HG03432 (cell line): ENCODE data around the gene EARS2.
"Not testable (repeated sequence)": the region's sequence is repeated elsewhere in the genome, so short reads cannot be mapped to it uniquely, and the experiment has no call there.

ENCODE experiments used
- ATAC-seq: cut with Tn5 transposase; IDR thresholded peaks from one replicate; pipeline ENCODE4 v1.9.1; 2021; ENCODE audit warnings: mild to moderate bottlenecking, moderate library complexity; ENCODE audit not compliant: unreplicated experiment

The EARS2 gene

DNA sequence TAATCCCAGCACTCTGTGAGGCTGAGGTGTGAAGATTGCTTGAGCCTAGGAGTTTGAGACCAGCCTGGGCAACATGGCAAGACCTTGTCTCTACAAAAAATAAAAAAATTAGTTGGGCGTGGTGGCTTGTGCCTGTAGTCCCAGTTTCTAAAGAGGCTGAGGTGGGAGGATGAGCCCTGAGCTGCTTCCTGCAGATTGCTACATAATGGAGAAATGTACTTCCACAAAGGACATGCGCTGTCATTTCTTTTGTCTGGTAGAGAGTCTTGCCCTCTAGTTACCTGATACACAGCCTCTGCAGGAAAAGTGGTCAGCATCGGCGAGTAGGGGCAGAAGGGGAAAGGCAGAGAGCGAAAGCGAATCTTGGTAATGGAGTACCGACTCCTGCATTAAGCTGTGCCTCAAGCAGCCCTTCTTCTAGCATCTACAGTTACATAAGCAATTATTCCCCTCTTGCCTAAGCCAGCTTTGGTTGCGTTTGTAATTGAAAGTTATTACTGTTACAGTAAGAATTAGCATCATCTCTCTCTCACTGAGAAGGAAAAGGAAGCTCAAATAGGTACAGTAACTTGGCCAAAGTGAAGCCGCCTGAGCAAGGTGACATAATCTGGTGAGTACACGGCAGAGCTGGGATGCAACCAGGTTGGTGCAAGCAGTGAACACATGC lies 28.4 kb downstream of the EARS2 start:
- no peak for ATAC-seq

DNA sequence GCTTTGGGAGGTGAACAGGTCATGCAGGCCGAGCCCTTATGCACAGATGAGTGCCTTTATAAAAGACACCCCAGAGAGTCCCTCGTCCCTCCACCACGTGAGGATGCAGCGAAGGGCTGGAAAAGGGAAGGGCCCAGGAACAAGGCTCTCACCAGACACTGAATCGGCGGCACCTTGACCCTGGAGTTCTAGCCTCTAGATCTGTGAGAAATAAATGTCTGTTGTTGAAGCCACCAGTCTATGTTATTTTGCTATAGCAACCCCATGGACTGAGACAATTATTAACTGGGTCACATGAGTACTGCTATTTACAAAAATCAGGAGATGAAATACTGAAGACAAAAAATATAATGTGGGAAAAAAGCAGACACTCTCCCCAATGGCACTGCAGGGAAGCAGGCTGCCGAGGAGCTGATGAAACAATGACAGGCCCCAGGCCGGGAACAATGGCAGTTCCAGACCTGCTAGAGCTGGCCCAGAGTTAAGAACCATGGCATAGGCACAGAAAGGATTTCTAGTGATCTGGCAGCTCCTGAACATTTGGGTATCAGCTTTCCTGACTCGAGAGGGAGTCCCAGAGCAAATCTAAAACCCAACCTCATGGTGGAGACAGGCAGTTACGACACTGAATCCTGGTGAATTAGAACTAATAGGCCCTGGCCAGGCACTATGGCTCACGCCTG lies 29.0 kb downstream of the EARS2 start:
- no peak for ATAC-seq

GRCh38 chr16:23524886-23525285 lies 32.3 kb downstream of the EARS2 start:
- ATAC-seq: no peak

GRCh38 chr16:23523876-23524385 lies 33.2 kb downstream of the EARS2 start:
- no peak for ATAC-seq

DNA sequence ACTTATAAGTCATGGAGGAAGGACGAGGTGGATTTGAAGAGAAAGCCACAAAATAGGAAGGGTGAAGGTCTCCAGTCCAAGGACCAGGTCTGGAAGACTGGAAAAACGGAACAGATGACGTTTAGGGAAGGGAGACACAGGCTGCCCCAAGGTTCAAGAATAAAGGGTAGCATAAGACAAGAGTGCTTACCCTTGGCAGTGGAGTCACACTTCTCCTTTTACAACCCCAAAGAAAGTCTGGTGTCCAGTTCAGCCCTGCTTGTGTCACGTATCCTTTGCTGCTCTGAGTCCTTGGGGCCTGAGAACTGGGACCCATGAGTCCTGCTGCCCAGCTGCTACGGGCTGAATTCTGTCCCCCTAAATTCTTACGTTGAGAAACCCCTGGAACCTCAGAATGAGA lies 33.8 kb downstream of the EARS2 start:
- ATAC-seq: no peak

DNA sequence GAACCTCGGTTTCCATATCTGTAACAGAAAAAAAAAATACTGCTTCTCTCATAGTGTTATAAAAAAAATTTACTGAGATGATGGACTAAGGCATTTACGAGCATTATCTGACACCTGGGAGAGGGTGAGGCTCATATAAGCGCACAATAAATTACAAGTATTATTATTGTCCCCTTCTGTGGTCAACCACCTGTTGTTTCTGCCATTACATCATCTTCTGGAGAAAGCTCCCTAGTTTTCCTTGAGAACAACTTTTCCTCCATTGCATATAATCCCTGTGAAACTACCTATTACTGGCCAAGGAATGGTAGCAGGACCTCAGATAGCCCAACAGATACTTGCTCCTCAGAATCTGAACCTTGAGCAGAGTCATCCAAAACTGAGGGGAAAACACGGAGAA lies 35.2 kb downstream of the EARS2 start:
- no peak for ATAC-seq

DNA sequence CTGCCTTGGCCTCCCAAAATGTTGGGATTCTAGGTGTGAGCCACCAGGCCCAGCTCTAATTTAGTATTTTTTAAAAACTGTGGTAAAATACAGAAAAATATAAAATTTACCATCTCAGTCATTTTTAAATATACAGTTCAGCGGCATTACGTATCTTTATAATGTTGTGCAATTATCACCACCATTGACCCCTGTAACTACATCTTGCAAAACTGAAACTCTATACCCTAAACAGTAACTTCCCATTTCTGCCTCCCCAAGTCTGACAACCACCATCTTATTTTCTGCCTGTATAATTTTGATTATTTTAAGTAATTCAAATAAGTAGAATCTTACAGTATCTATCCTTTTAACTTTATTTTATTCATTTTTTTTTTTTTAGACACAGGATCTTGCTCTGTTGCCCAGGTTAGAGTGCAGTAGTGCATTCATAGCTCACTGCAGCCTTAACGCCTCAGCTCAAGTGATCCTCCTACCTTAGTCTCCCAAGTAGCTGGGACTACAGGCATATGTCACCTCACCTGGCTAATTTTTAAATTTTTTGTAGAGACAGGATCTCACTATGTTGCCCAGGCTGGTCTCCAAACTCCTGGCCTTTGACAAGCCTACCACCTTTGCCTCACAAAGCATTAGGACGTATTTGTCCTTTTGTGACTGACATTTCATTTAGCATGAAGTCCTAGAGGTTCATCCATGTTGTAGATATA lies 36.0 kb downstream of the EARS2 start:
- ATAC-seq: no peak

GRCh38 chr16:23520500-23520899 lies 36.6 kb downstream of the EARS2 start:
- ATAC-seq: no peak

- no peak for ATAC-seq
Observed at GRCh38 chr16:23519282-23519681, 37.9 kb downstream of the EARS2 start.

GRCh38 chr16:23518435-23518891 lies 38.7 kb downstream of the EARS2 start:
- peak; percentile 59 for ATAC-seq

DNA sequence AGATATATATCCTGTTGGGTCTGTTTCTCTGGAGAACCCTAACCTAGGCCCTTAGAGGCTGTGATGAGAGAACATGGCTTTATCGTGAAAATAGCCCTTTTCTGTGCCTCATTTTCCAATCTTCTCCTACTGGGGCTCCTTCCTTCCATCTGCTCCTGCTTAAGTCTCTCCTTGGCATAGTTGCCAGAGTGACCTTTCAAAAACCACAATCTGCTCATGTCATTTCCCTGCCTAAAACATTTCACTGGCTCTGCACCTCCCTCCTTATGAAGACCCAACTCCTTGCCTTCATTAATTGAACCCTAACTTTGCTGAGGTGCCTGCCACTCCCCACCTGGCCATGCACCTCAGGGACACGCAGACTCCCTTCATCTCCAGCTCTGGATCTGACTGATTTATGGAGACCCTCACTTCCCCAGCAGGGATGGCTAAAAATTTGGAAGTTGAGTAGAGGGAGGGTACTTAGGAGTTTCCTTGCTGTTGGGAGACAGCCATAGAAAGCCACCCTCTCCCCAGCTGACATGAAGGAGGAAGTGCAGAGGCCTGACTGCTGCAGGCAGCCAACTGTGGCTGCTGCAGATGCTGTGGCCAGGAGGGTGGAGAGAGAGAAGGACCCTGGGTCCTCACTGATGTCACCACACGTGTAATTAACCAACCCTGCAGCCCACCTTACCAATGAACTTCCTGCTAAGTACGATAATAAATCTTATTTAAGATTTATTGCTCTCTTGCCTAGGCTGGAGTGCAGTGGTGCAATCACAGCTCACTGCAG lies 40.6 kb downstream of the EARS2 start:
- ATAC-seq: peak; percentile 38

- no peak for ATAC-seq
Observed at GRCh38 chr16:23515881-23516280, 41.3 kb downstream of the EARS2 start.

DNA sequence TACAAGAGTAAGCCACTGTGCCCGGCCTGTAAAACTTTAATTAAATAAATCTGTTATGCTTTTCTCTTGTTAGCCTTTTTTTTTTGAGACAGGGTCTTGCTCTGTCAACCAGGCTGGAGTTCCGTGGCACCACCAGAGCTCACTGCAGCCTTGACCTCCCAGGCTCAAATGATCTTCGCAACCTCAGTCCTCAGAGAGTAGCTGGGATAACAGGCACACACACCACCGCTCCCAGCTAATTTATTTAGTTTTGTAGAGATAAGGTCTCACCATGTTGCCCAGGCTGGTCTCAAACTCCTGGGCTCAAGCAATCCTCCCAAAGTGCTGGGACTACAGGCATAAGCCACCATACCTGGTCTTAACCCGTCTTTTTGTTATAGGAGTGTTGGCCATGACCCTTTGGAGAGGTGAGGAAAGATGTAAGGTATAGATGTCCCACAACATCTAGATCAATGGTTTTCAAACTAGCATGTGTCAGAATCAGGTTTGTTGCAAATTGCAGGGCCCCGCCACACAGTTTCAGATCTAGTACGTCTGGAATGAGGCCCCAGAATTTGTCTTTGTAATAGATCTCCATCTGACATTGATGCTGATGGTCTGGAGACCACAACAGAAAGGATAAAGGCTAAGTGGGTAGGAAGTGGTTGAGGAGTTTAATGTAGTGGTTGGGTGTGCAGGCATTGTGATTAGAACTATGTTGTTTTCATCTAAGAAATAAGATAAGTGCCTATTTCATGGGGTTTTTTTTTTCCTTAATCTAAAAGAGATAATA lies 42.6 kb downstream of the EARS2 start:
- no peak for ATAC-seq

DNA sequence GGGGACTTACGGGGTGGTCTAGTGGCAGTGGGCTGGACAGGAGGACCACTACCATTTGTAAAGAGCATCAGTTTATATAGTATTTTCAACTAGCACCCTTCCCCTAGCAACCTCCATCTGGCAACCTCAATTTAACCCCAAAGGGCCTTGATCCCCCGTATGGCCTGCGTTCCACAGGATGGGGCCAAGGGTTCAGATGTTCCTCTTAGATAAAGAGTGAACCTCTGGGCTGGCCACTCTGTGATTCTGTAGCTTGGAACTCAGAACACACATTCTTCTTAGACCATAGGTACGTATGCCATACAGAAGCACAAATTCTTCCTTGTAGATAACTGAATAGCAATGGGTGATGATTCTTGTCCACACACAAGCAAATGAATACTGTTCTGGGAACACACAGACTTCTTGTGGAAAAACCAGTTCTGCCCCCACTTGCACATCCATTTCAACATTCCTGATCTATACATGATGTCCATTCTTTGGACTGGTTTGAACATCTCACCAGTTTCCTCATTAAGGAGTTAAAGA lies 44.9 kb downstream of the EARS2 start:
- ATAC-seq: no peak

- no peak for ATAC-seq
Observed at GRCh38 chr16:23511731-23512130, 45.4 kb downstream of the EARS2 start.

DNA sequence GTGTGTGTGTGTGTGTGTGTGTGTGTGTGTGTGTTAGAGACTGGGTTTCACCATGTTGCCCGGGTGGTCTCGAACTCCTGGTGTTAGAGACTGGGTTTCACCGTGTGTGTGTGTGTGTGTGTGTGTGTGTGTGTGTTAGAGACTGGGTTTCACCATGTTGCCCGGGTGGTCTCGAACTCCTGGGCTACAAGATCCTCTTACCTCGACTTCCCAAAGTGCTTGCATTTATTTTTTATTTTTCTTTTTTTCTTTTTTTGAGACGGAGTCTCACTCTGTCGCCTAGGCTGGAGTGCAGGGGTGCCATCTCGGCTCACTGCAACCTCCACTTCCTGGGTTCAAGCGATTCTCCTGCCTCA lies 46.3 kb downstream of the EARS2 start:
- ATAC-seq: not testable (repeated sequence)

DNA sequence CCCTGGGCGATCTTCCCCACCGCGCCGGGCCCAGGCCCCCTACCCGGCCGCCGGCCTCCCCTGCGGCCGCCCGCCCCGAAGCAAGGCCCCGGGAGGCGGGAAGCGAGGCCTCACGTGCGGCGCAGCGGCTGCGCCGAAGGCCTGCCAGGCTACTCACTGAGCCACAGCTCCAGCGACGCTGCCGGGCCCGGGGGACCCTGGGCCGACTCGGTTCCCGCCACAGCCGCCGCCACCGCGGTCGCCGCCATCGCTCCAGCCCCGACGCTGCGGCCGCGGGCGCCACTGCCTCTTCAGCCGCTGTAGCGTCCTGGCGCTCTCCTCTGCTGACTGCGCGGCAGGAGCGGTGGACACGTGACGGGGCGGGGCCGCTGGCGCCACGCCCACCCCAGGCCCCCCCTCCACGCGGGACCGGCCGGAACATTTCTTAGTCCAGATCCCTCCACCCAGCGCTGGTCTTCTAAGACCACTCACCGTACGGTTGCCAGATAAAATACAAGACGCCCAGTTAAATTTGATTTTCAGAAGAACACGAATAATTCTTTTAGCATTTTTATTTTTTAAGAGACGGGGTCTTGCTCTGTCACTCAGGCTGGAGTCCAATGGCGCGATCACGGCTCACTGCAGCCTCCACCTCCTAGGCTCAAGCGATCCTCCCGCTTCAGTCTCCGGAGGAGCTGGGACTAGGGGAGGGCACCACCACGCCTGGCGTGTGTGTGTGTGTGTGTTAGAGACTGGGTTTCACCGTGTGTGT lies 46.8 kb downstream of the EARS2 start, which contains the start of gene GGA2:
Gene GGA2, minus strand, starts transcription at position 331 of the 751 bp plus-strand sequence. Its CDS starts 83 bp downstream, at position 248.
- ATAC-seq: peak; percentile 88

GRCh38 chr16:23509782-23510163 lies 47.4 kb downstream of the EARS2 start:
- peak; percentile 17 for ATAC-seq

- ATAC-seq: no peak
Observed at GRCh38 chr16:23509441-23509754, 47.8 kb downstream of the EARS2 start.
